Measurements from ENCODE around the gene SF3B2.

The SF3B2 gene

GRCh38 chr11:66050581-66051231 lies 1.5 kb upstream of the SF3B2 start:
- DNase-seq (ENCODE audit: low read depth, low spot score), result no peak

DNA sequence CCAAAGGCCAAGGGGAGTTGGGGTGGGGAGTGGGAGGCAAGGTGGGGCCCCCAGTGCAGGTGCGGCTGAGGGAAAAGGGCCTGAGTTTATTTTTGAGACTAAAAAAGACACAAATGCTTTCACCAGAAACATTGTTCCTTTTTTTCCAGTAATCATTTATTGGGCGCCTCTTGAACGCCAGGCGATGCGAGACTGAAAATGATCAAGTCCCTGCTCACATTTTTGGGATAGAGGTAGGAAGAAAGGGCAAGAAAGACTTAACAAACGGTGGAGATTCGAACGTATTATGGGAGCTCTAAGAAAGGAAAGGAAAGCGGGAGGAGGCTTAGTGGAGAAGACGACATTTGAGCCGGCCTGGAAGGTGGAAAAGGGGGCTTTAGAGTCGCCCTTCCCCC lies 796 bp upstream of the SF3B2 start:
- DNase-seq (ENCODE audit: low read depth, low spot score), result no peak

DNA sequence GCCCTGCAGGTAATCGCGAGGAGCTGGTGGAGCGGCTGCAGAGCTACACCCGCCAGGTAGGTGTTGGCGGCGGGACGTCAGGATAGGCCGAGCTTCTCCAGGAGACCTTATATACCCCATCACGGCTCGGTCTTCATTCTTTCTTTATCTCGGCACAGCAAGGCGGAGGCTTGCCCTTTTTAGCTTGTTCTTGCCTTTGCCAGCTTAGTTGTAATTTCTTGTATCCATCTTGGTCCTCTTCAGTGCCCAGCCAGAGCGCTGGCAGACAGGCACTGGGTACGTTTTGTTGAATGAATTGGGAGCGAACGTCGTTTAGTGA lies 459 bp downstream of the SF3B2 start:
- DNase-seq (ENCODE audit: low read depth, low spot score), result no peak

DNA sequence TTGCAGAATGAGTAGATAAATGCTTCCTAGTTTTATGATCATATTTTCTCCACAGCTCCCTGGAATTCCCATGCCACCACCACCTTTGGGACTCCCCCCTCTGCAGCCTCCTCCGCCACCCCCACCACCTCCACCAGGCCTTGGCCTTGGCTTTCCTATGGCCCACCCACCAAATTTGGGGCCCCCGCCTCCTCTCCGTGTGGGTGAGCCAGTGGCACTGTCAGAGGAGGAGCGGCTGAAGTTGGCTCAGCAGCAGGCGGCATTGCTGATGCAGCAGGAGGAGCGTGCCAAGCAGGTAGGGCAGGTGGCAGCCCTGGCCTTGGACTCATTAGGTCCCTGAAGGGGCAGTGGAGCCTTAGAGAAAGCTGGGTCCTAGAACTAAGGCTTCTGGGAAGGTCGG lies 2.9 kb downstream of the SF3B2 start:
- DNase-seq (ENCODE audit: low read depth, low spot score), result no peak

- DNase-seq (ENCODE audit: low read depth, low spot score), result no peak
Observed at GRCh38 chr11:66056501-66056900, 4.3 kb downstream of the SF3B2 start.

GRCh38 chr11:66059966-66060680 lies 8.0 kb downstream of the SF3B2 start:
- DNase-seq (ENCODE audit: low read depth, low spot score), result no peak

DNA sequence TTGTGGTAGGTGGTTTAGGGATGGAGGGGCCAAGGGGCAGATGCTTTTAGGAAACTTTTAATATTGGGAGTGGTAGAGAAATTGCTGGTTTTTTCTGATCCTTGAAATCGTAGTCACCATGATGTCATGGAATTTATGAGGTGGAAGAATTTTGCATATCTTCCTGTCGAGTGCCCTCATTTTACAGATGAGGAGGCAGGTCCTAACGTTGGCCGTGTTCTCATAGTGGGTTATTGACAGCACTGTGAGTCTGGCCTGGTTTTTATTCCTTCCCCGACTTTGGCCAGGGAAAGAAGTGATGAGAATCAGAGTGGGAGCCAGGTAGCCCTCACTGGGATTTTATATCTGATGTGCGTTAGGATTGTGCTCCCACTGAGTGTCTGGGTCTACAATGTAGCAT lies 9.1 kb downstream of the SF3B2 start:
- DNase-seq (ENCODE audit: low read depth, low spot score), result no peak

DNA sequence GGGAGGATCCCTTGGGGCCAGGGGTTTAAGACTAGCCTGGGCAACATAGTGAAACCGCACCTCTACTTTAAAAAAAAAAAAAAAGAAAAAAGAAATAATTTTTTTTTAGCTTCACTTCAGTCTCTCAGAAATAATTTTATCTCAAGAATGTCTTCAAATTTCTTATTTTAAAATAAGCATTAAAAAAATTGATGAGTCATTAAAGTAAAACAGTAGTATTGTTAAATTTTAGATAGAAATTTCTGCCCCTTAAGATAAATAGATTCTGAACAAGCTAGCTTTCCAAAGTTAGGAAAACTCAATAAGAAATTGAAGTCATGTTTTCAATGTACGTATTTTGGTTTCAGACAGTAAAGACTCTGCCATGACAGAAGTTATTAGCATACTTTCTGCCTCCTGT lies 10.2 kb downstream of the SF3B2 start:
- DNase-seq (ENCODE audit: low read depth, low spot score), result no peak

GRCh38 chr11:66063900-66064299 lies 11.7 kb downstream of the SF3B2 start:
- no peak for DNase-seq (ENCODE audit: low read depth, low spot score)

GRCh38 chr11:66064571-66064970 lies 12.4 kb downstream of the SF3B2 start:
- DNase-seq (ENCODE audit: low read depth, low spot score), result no peak

DNA sequence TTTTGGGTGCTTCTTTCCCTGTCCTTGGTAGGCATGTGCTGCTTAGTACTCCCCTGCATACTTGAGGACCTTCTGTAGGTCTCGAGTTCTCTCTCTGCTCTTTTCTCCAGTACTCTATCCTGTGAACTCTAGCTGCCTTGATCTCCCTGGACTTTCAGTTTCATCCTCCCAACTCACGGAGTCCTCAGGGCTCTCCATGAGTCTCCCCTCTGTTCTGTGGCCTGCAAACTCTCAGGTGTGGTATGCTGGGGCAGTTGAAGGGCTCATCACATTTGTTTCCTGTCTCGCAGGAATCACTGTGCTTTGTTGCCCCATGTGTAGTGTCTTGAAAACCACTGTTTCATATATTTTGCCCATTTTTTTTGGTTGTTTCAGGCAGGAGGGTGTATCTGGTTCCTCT lies 14.6 kb downstream of the SF3B2 start:
- no peak for DNase-seq (ENCODE audit: low read depth, low spot score)

GRCh38 chr11:66067640-66068039 lies 15.5 kb downstream of the SF3B2 start:
- no peak for DNase-seq (ENCODE audit: low read depth, low spot score)

DNA sequence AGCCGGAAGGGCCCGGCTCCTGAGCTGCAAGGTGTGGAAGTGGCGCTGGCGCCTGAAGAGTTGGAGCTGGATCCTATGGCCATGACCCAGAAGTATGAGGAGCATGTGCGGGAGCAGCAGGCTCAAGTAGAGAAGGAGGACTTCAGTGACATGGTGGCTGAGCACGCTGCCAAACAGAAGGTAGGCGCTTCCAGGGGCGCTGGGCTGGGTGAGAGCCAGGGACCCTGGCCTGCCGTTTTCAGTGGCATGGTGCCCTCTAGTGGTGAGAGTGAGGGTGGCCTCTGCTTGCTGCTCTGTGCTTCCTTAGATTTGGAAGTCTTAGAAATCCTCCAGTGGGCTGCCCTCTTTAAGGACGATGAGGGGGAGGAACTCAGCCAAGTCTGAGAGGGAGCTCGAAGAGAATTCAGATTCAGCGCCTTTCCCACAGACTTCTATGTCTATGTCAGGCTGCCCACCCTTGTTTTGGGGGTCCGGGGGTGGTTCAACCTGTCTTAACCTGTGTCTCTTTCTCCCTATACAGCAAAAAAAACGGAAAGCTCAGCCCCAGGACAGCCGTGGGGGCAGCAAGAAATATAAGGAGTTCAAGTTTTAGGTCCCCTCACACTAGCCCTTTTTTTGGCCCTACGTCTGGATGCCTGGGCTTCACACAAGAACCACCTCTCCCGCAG lies 16.1 kb downstream of the SF3B2 start:
- DNase-seq (ENCODE audit: low read depth, low spot score), result peak; percentile 47

DNA sequence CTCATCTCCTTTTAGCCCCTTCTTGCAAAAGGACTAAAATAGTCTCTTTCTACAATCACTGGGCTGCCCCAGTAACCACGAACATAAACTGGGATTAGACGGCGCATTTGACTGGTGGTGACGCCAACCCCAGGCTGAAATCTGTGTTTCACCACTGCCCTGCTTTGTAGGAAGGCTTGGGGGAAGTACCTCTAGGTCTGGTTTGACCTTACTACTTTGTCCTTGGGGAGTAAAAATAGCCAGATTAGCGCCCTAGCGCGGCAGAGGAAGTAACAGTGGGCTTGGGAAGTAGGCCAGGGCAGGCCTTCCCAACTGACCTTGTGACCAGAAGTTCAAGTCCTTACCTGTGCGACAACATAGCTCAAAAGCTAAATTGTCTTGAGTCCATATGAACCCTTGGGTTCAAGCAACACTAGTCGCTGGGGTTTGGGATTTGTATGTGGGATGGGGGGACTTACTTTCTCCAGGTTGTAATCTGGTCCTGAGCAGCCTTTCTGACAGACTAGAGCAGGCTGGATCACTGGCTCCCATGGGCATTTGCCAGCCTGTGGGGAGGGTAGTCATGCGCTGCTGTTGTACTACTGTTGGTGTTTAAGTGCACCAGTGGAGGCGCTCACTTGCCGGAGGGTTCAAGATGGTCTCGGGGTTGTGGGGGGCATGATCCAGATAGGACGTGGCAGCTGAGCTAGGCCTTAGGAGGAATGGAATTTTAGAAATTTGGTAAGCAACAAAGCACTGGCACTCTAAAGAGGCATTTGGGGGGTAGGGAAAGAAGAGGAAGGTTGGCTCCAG lies 17.0 kb downstream of the SF3B2 start:
- DNase-seq (ENCODE audit: low read depth, low spot score), result no peak

DNA sequence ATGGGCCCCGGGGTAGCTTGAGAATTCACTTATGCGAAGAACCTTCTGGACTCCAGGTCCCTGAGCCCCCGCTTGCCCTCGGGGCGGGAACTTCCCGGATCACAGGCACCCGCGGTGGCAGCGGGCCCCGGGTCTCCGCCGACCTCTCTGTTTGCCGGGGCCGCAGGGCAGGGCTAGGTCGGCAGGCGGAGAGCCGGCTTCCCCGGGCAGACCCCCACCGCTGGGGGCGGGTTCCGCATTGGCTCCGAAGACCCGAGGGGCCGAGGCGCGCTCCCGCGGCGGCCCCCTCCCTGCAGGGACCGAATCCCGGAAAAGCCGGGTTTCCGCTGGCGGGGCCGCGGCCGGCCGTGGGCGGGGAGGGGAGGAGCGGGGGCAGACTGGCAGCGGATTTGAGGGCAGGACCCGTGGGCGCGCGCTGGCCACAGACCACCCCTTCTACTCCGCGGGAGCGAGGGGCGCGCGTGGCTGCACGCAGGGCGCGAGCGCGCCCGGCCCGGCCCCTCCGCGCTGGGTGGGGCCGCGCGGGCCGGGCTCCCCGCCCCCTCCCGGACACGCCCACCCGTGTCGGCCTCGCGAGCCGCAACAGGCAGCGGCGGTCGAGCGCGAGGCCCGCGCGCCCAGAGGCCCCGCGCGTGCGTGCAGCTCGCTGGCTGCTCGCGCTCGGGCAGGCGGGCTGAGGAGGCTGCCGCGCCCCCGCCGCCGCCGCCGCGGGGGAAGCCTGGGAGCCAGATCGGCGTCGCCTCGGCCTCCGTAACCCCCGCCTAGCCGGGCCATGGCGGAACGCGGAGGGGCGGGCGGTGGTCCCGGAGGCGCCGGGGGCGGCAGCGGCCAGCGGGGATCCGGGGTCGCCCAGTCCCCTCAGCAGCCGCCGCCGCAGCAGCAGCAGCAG lies 17.8 kb downstream of the SF3B2 start, which contains the start of gene PACS1:
Gene PACS1 (plus strand): TSS at position 558 of the 889 bp plus-strand sequence. CDS start 215 bp downstream, at position 773.
- peak; percentile 52 for DNase-seq (ENCODE audit: low read depth, low spot score)

- no peak for DNase-seq (ENCODE audit: low read depth, low spot score)
Observed at GRCh38 chr11:66070604-66071380, 18.6 kb downstream of the SF3B2 start.

- no peak for DNase-seq (ENCODE audit: low read depth, low spot score)
Observed at GRCh38 chr11:66071381-66071801, 19.2 kb downstream of the SF3B2 start.

DNA sequence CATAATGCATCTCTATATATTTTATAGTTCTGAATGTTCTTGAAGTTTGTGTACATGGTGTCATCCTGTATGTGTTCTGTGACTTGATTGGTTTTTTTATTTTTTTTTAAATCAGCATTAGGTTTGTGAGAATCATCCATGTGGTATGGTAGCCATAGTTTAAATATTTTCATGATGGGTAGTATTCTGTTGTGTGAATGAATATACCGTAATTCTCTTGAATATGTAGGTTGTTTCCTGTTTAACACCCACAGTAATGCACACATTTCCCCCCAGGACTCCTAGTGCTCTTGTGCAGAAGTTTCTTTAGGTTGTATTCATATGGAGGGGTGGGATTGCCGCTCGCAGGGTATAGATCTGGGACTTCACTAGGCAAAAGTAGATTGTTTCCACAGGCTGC lies 19.9 kb downstream of the SF3B2 start:
- no peak for DNase-seq (ENCODE audit: low read depth, low spot score)

DNA sequence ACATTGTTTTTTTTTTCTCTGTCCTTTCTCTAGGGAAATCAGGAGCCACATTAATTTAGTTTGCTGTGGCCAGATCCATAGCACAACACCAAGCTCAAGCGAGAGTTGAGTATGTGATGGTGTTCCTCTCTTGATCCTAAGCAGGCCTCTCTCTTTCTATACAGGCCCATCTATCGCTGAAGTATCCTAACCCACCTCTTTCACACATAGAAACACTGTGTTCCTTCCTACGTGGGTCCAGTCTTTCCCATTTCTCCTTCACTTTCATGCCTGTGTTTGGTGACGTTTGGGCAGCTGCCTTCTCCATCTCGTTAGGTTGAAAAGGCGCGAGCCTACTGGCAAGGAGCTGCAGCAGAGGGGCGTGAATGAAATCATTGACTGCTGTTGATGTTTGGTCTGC lies 20.4 kb downstream of the SF3B2 start:
- no peak for DNase-seq (ENCODE audit: low read depth, low spot score)

GRCh38 chr11:66073669-66074068 lies 21.5 kb downstream of the SF3B2 start:
- DNase-seq (ENCODE audit: low read depth, low spot score), result no peak

Measured in smooth muscle cell of the brain vasculature (primary cell).